GM12892 (cell line): ENCODE measurements around the gene TEKT1.
"Not testable (repeated sequence)": the region's sequence is repeated elsewhere in the genome, so short reads cannot be mapped to it uniquely, and the experiment has no call there.

ENCODE experiments used
- DNase-seq: peaks from one replicate; pipeline ENCODE4 v3.0.0; 2011; ENCODE audit not compliant: insufficient read length
- FAIRE-seq: peaks from 2 replicates; lab custom pipeline; 2011; peaks lifted over from hg19 to GRCh38; lab: Jason Lieb, UNC
- POLR2A ChIP-seq: IDR thresholded peaks from 2 replicates; pipeline ENCODE4 v1.6.1; 2011; ENCODE audit warnings: low read depth, low read length, control low read depth
- POLR2AphosphoS5 ChIP-seq: IDR thresholded peaks from 2 replicates; pipeline ENCODE4 v1.6.1; 2011; ENCODE audit warnings: low read depth, low read length, control low read depth
- TAF1 ChIP-seq: IDR thresholded peaks from 2 replicates; pipeline ENCODE4 v1.6.1; 2011; ENCODE audit warnings: low read depth, mild to moderate bottlenecking, control low read depth, low read length, borderline replicate concordance

TEKT1 gene

DNA sequence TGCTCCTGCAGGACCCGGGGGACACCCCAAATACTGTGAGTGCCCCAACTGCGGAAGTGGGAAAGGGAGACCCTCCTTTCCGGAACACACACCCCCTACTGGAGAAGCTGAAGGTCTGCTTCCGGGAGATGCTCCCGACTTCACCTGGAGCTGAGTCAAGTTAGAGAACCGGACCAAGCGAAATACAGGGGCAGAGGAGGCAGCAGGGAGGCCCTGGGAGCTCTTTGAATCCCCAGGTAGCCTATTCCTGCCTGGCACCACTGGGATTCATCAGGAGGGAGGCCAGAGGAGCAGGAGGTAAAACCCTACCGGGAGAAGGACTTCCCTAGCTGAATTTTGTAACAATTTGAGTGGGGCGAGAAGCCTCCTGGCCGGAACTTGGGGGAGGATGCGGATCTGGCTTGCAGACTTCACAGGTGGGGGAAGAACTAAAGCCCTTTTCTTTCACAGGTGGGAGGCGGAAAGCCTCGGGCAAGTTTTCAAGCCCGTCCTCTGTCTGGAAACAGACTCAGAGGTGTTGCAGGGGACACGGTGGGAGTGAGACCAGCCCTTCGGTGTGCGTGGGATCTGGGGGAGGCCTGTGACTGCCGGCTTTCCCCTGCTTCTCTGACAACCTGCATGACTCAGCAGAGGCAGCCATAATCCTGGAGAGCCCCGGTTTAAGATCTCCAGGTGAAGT, 22.4 kb upstream of the TEKT1 start:
- FAIRE-seq (peak; percentile 93), DNase-seq (no peak)
- TF ChIP-seq POLR2AphosphoS5 (no peak), TAF1 (no peak), POLR2A (no peak)

DNA sequence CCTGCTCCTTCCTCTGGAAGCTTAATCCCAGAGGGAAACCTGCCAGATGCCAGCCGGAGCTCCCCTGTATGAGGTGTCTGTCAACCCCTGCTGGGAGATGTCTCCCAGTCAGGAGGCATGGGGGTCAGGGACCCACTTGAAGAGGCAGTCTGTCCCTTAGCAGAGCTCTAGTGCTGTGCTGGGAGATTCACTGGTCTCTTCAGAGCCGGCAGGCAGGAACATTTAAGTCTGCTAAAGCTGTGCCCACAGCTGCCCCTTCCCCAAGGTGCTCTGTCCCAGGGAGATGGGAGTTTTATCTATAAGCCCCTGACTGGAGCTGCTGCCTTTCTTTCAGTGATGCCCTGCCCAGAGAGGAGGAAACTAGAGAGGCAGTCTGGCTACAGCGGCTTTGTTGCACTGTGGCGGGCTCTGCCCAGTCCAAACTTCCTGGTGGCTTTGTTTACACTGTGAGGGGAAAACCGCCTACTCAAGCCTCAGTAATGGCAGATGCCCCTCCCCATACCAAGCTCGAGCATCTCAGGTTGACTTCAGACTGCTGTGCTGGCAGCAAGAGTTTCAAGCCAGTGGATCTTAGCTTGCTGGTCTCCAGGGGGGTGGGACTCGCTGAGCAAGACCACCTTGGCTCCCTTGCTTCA, 17.1 kb upstream of the TEKT1 start:
- FAIRE-seq, DNase-seq: not testable (repeated sequence)

DNA sequence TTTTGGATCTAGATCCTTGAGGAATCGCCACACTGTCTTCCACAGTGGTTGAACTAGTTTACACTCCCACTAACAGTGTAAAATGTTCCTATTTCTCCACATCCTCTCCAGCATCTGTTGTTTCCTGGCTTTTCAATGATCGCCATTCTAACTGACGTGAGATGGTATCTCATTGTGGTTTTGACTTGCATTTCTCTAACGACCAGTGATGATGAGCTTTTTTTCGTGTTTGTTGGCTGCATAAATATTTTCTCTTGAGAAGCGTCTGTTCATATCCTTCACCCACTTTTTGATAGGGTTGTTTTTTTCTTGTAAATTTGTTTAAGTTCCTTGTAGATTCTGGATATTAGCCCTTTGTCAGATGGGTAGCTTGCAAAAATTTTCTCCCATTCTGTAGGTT, 14.6 kb upstream of the TEKT1 start:
- not testable (repeated sequence) for FAIRE-seq, DNase-seq

DNA sequence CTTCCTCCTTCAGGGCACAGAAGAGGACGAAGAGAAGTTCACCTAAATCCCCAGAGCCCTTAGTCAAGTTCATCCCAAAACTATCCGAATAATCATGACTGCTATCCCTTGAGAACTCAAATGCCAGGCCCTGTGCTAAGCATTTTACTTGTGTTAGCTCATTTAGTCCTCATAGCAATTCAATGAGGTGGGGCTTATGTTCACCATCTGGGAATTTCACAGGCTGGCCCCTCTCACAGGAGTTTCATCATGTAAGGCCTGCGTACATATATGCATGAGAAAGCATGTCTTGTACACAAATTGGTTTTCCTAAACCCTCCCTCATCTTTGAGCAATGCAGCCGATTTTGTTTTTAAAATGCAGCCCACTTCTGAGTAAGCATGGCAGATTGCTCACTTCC, 12.9 kb upstream of the TEKT1 start:
- not testable (repeated sequence) for FAIRE-seq, DNase-seq

DNA sequence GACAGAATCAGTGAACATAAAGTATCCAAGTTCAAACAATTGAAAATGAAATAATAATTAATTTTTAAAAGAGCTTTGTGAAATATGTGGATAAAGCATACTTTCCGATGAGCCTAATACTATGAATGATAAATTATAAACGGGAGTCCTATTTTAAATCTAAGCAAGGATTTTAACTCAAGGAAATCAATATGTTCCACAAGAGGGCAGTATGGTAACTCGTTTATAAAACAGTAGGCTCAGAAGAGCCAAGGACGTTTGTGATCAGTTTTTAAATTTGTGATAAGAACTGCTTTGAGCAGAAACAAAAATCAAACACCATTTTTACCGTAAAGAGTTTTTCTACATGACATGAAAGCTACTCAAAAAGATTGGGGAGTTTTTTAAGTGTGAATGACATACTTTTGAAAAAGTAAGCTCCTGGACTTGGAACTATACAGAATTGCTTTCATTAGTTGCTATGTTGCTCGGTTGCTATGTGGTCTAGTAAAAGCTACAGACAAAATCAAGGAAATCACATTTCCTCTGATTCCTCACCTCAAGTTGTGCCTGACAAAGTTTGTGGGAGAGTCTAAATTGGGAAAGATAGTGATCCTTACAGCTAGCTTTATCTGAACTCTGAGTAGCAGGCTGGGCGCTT, 11.8 kb upstream of the TEKT1 start:
- DNase-seq (no peak), FAIRE-seq (no peak)
- TF ChIP-seq POLR2AphosphoS5 (no peak), TAF1 (no peak), POLR2A (no peak)

DNA sequence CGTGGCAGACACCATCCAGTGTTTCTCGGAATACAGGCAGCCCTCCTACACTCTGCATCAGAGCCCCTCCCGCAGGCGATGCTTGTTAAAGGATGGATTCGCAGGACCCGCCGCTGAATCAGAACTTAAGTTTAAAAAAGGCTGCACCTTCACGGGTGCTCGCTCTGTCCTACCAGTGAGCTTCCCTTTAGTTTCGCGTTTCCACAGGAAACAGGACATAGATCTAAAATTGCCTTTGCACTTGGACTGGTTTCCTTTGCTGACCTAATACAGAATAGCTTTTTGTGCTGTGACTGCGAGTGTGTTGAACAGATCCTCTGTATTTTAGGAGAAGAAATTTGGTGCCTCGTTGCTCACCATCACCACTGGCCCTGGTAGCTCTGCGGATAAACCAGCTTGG, 10.2 kb upstream of the TEKT1 start:
- not testable (repeated sequence) for FAIRE-seq, DNase-seq

DNA sequence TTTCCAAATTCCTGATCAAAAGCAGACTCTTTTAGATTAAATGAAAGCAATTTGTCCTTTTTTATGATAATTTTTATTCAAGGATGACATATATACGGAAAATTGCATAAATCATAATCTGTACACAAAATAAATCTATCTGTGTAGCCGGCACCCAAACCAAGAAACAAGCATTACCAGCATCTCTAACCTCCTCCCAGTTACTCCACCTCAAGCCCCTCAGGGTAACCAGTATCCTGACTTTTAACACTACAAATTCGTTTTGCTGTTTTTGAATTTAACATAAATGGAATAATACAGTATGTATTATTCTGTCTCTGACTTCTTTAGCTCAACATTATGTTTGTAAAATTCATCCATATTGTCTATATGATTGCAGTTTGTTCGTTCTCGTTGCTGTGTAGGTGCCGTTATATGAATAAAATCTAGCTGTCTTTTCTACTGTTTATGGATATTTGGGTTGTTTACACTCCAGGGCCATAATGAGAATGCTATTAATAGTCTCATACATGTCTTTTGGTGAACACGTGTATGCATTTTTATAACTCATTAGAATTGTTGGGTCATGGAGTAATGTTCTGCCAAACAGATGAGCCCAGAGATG, 1.0 kb downstream of the TEKT1 start:
- no peak for TF ChIP-seq POLR2AphosphoS5
- no peak for TF ChIP-seq POLR2A
- no peak for TF ChIP-seq TAF1
- FAIRE-seq (no peak), DNase-seq (no peak)

DNA sequence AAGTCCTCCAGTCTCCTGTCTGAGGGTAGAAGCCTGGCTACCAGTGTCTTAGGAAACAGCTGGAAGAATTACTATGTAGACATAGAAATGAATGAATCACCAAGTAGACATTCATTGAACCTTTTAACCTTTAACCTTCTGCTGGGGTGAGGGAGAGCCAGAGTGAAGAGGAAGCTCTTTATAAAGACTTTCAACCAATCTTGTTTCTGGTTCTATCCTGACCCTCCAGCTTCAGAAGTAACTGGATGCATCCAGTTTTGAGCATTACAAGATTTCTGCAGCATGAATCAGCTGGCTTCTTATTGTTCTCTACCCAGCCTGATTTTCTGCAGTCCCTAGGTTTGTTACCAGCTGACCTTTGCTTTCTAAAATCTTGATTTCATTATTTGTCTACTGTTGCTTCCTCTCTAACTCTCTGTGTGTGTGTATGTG, 8.5 kb downstream of the TEKT1 start:
- DNase-seq = no peak
- FAIRE-seq = no peak
- no peak for TF ChIP-seq POLR2AphosphoS5
- TF ChIP-seq TAF1 = no peak
- TF ChIP-seq POLR2A = no peak

DNA sequence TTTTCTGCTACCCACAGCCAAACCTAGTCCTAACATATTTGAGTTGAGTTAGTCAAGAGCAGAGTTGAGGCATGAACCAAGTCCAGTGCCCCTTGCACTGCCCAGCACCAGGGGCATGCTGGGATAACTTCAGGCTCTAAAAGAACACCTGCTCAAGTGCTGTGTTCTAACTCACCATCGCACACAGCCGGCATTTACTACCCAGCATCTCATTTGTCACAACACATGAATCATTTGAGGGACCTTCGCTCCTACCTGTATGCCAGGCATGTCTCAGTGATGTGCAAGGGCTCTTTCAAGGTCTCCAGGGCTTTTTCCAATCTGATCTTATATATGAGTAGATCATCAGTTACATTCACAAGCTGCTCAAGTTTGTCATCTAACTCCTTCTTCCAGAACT, 12.6 kb downstream of the TEKT1 start:
- DNase-seq = no peak
- TF ChIP-seq POLR2A (no peak), POLR2AphosphoS5 (no peak), TAF1 (no peak)
- no peak for FAIRE-seq

DNA sequence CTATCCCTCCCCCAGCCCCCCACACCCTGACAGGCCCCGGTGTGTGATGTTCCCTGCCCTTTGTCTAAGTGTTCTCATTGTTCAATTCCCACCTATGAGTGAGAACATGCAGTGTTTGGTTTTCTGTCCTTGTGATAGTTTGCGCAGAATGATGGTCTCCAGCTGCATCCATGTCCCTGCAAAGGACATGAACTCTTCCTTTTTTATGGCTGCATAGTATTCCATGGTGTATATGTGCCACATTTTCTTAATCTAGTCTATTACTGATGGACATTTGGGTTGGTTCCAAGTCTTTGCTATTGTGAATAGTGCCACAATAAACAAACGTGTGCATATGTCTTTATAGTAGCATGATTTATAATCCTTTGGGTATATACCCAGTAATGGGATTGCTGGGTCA, 15.2 kb downstream of the TEKT1 start:
- FAIRE-seq, DNase-seq: not testable (repeated sequence)

DNA sequence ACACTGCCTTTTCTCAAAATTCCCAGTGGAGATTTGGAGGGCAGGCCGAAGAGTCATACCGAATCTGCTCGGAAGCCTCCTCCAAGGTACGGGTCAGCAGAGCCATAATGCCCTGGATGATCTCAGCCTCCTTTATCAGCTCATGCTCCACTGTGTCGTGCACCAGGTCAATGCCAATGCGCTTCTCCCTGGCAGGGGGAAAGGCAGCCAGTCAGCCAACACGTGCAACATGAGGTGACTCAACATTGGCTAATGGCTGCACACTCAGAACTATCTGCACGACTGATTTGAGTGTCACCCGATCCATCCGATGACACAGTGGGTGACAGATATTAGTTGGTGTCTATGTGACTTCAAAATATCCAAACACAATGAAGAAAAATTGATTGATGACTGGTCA, 15.8 kb downstream of the TEKT1 start:
- no peak for FAIRE-seq
- TF ChIP-seq TAF1 (no peak), POLR2A (no peak), POLR2AphosphoS5 (no peak)
- no peak for DNase-seq

DNA sequence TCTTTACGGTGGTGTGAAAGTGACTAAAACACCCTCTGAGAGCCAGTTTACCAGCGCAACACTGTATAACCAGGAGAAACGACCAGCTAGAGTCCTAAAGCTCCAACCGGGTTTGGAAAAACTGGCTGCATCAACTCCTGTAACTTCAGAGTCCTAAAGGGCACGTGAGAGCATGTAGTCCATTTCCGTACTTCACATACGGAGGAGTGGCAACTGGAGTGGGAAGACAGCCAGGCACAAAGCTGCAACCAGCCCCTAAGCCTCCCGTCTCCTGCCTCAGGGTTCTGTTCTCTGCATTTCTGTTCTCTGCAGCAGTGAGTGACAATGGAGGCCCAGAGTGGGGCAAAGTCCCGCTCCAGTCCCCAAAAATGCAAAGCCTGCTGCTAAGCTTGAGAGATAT, 19.2 kb downstream of the TEKT1 start:
- FAIRE-seq (no peak), DNase-seq (no peak)
- TF ChIP-seq POLR2AphosphoS5 = no peak
- no peak for TF ChIP-seq POLR2A
- no peak for TF ChIP-seq TAF1
